Skin epidermis (tissue), 12 donors: ENCODE data around the gene NR2E3.

Experiments used
- H3K27ac ChIP-seq, 21 experiments: fragments of 200-600 bp; sonication (generic) in 11 of 21; one replicate each; pipeline ENCODE4 v1.5.0; 2020; ENCODE audit warnings: mild to moderate bottlenecking in 3 of 21, inconsistent platforms in 2 of 21, moderate library complexity in 2 of 21
- H3K4me3 ChIP-seq, 7 experiments: fragments of 200-600 bp; sonication (generic) in 2 of 7; one replicate each; pipeline ENCODE4 v1.5.0; 2020; ENCODE audit warnings: inconsistent platforms in 2 of 7, mild to moderate bottlenecking in 2 of 7, moderate library complexity in 1 of 7

Gene NR2E3

DNA sequence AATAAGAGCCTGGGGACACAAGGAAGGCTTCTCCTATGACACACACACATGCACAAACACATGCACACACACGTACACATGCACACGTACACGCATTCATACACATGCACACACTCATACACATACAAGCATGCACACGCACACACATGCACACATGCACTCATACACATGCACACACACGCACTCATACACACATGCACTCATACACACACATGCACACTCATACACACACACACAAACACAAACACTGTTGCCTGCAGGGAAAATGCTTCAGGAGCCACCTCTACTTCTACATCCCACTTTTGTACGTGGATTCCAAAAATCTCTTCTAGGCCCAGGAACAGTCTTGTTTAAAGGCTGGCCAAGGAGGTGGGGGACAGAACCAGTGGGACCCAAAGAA lies 20.7 kb upstream of the NR2E3 start:
- Histone ChIP-seq H3K4me3 (no peak overlapping the region), H3K27ac (no peak overlapping the region)

DNA sequence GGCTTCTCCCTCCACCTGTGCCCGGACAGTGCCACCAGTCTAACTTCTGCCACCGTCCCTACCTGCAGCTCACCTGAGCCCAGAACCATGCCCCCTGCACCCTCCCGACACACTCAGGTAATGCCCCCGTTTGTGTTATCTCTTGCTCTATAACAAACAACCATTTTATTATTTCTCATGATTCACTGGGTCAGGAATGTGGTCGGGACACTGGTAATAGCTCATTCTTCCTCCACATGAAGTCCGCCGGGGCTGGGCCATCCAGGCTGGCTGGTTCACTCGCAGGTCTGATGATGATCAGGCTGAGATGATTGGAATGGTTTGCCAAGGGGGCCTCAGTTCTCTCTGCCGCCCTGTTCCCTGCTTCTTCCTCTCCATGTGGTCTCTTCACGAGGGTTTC lies 20.3 kb upstream of the NR2E3 start:
- peak overlapping the region in 2 of 21 experiments; percentile 6 to 50 for H3K27ac ChIP-seq

DNA sequence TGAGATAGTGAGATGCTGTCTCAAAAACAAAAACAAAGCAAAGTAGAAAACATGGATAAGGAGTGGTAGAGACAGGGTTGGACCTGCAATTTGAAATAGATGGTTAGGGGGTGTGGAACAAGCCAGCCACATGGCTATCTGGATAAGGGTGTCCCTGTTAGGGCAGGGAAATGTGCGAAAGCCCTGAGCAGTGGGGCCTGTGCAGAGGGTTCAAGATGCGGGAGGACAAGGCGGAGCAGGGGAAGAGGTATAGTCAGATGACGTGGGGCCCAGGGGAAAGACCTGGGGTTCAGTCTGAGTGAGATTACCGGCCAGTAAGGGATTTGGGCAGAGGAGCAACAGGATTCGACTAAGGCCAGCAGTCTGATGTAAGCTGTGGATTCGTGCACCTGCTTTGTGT lies 18.4 kb upstream of the NR2E3 start:
- Histone ChIP-seq H3K4me3 (no peak overlapping the region), H3K27ac (no peak overlapping the region)

More for the DNA sequence above, 20.3 kb upstream of the NR2E3 start:
- no peak overlapping the region for H3K4me3 ChIP-seq

DNA sequence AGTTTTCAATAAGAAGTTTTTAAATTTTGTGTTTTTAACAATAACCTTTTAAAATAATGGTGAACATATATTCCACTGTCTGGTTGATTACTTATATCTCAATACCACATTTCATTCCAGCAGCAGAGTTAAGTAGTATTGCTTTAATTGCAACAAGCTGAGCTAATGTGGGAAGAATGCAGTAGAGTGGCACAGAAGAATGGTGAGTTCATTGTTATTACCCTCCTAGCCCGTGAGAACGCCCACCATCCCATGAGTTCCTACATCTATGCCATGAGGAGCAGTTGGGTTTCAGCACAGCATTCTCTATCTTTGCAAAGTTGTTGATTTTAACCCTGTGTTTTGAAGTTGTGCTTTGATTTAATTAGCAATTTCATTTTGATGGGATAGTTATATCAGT lies 17.8 kb upstream of the NR2E3 start:
- H3K4me3 ChIP-seq = no peak overlapping the region

DNA sequence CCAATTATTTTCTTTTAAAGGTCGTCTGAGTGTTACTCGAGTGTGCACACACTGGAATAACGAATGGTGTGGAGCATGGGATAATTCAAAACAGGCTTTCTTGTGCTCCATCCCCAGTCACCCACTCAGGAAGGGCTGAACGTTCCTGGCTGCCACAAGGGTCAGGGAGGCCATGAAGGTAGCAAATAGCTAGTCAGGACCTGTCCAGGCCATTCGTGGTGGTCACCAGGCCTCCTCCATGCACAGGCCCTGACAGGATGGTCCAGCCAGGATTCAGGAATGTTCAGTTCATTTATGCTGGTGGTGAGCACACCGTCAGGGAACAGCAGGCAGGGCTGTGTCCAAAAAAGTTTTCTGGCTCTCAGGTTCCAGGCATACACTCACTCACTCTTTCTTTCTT lies 11.7 kb upstream of the NR2E3 start:
- Histone ChIP-seq H3K4me3 (no peak overlapping the region), H3K27ac (no peak overlapping the region)

More for the DNA sequence above, 17.8 kb upstream of the NR2E3 start:
- H3K27ac ChIP-seq = no peak overlapping the region

DNA sequence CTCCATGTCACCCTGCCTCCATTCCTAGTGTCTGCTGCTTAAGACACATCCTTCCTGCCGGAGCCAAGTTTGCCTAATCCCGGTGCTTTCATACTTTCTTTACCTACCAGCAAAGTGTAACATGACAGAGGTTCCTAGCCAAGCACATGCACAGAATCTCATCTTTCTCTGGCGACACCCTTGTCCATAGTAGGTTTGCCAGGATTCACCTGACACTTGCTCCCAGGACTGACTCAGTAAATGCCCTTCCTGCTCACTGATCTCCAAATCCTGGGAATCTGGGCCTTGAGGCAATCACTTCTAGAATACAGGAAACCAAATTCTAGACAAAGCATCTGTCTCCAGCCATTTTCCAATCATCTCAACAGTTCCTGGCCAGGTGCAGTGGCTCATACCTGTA lies 10.2 kb upstream of the NR2E3 start:
- no peak overlapping the region for H3K27ac ChIP-seq
- H3K4me3 ChIP-seq = no peak overlapping the region

DNA sequence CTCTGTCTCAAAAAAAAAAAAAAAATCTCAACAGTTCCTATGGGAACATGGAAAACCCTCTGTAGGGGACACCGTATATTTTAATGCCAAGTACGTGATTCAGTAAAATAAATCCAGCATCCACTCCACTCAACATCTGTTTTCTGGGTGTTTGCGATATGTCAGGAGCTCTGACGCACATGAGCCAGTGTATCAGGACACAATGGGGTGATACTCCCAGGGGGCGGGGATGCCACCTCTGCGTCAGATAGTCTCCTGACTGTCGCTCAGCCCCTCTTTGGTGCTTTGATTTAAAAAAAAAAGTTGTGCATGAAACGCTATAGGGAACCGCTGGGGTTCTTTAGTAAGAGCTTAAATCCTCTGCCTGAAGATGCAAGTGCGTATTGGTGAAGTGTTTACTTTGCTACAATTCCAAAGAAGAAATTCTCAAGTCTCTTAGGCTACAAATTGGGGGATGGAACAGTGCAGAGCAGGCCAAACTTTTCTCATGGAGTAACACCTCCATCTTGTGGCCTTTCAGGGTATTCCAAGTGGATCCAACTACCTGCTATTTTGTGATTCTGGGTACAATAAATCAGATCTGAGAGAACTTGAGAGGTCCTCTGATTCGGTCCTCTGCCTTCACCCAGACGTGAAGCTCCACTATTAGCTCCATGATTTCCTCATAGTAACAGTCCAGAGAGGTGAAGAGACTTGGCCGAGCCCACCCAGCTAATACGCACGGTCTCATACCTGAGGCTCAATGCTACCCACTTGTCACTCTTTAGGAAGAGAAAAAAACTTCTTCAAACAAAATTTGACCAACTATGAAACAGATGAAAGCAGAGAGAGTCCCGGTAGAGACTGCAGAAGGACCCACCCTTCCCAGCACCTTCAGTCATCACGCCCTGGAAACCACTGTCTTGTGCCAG lies 9.3 kb upstream of the NR2E3 start:
- Histone ChIP-seq H3K4me3 (no peak overlapping the region), H3K27ac (no peak overlapping the region)

DNA sequence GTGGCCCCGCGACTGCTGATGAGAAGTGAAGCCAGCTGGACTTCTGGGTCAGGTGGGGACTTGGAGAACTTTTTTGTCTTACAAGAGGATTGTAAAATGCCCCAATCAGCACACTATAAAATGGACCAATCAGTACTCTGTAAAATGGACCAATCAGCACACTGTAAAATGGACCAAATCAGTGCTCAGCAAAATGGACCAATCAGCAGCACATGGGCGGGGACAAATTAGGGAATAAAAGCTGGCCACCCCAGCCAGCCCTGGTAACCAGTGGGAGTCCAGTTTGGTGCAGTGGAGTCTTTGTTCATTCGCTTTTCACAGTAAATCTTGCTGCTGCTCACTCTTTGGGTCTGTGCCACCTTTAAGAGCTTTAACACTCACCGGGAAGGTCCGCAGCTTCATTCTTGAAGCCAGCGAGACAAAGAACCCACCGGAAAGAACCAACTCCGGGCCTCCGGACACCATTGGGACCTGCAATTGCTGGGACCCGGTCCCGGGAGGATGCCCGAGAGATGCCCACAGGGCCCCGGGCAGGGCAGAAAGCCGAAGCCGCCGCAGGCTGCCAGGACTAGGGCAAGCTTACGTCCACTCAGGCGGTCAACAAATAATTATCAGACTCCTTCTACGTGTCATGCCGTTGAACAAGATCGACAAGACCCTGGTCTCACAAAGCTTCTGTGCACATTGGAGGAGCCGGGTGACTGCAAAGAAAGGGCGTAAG lies 8.3 kb upstream of the NR2E3 start:
- H3K4me3 ChIP-seq = no peak overlapping the region

DNA sequence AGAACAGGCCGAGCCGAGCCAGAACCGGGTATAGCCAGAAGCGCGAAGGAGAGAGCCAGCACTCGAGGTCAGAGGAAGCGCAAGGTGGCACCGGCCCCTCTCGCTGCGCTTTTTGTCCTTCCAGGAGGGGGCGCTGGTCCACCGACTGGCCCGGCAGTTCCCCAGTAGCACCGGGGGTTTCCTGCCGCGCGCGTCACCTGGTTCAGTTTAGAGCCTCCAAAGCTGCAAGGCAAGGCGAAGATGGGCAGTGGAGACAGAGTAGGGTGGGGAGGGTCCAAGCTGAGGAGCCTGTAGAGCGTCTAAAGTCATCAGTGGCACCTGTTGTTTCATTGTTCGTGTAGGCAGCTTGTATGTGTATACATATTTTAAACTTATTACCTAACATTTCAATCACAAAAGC lies 7.6 kb upstream of the NR2E3 start:
- no peak overlapping the region for H3K4me3 ChIP-seq
- no peak overlapping the region for H3K27ac ChIP-seq

More for the DNA sequence above, 8.3 kb upstream of the NR2E3 start:
- H3K27ac ChIP-seq = no peak overlapping the region

DNA sequence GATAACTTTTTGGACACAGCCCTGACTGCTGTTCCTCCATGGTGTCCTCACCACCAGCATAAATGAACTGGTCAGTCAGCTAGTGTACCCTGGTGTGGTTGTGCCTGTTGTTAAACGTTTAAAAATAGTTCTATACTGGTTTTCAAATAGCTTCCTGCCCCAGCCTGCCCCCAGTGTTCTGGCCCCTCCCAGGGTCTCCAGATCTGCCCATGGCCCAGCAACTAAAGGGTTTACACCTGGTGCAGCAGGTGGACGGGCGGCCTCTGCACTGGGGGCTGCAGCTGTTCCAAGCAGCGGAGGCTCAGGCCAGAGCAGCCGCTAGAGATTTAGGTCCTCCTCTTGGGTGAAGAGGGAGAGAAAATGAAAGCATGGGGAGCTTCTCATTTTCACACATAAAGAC lies 6.1 kb upstream of the NR2E3 start:
- Histone ChIP-seq H3K4me3 (no peak overlapping the region), H3K27ac (no peak overlapping the region)

DNA sequence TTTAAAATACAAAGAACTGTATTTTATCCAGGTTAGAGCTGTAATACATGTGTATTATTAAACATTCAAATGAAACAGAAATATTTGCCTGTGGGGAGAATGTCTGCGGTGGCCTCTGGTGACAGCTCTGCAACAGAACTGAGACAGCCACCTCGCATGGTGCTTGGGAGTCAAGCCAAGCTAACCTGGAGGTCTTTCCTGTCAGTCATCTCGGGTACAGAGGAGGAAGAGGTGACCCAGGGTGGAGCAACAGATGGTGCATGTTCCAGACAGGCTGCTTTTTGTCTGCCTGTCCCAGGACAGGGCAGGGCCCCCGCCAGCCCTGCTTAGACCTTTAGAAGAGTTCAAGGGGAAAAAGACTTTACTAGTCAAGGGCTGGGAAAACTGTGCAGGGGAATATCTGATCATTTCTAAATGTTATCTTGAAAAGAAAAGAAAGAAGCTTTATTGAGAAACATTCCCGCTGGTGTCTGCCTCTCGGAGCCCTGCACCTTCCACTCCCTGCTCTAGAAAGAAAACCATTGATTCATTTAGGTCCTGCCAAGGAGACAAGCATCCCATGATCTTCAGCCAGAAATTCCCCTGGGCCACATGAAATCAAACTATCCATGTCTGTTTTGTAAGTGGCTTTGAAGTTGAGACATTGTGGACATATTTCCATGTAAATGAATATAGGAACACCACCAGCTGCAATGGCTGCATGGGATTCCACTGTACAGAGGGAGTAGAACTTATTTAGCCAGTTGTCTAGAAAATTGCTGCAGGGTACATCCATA lies 5.5 kb upstream of the NR2E3 start:
- no peak overlapping the region for H3K27ac ChIP-seq
- H3K4me3 ChIP-seq = no peak overlapping the region

DNA sequence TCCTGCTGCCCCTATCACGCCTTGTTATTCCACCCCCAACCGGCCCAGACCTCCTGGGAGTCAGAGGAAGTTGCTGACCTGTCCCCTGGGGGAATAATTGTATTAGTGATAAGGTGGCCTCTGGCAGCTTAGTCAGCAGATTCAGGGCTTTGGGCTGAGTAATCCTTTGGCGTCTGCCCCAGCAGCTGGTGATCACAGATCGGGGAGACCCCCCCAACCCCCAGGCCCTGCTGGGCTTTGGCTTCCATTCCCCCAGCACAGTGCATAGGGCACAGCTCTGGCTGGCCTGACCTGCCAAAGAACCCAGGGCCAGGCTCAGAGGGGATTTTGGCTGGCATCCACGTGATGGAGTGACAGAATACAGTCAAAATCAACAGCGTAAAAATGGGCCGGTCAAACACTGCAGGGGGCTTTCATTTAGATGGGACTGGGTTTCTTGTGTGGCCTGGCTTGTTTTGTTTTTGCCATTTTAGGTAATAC lies 3.9 kb upstream of the NR2E3 start:
- Histone ChIP-seq H3K27ac (no peak overlapping the region), H3K4me3 (no peak overlapping the region)

DNA sequence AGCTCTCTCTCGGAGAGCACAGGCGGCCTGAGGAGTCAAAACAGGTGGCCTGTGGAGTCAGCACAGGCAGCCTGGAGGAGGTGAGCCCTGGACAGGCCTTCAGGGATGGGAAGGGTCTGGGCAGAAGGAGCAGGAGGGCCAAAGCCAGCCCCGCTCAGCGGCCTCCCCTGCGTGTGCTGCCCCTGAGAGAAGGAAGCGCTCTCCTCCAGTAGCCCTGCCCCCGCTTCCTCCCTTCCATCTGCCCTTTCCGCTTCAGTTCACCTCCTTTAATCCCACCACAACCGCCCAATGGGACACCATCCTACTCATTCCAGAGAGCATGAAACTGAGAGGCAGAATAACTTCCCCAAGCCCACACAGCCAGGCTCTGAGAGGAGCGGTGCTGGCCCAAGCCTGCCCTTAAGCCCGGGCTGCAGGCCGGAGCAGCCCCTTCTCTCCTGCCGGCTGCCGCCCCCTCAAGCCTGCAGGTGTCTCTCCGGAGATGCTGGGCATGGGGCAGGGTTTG lies 3.2 kb upstream of the NR2E3 start:
- Histone ChIP-seq H3K4me3 (no peak overlapping the region), H3K27ac (no peak overlapping the region)

DNA sequence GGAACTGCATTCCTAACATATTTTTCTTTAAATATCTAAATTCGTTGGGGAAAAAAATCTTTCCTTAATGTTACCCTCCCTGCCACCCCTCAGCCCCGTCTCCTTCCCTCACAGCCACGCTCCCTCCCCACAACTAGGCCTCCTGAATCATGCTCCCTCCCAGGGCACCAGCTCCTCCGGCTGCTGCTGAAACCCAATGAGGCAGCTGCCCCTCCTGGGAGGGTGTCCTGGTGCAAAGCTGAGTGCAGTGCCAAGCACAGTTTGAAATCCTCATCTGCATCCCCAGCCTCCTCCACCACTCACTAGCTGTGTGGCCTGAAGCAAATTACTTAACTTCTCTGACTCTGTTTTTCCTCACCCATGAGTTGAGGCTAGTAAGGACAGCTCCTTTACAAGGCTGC lies 2.7 kb upstream of the NR2E3 start:
- Histone ChIP-seq H3K27ac (no peak overlapping the region), H3K4me3 (no peak overlapping the region)

DNA sequence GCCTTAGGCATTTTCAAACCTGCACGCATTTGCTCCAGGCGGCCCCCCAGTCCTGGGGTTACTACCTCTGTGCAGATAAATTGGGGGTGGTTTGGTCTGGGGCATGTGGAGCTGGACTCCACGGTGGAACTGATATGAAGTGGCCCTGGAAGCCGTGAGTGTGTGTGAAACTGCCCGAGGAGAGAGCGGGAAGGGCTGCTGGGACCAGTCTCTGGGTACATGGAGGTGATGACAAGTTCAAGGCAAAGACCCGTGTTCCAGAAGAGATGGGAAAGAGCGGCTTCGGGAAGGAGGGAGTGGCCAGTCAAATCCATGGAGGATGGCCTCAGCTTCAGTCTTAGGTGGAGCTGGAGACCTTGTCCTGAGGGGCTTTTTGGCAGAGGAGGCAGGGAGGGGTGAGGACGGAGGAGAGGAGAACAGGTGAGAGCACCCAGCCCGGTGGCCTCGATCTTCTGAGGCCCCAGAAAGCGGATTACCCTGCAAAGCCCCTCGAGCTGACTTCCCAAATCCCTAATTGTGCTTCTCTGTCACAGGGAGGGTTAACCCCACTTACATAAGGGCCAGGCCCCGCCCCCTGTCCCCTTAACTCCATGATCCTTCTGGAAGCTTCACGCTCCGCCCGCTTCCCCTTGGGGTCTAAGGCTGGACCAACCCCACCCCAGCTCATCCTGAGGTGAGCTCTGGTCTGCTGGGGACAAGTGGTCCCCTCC lies 1.9 kb upstream of the NR2E3 start:
- Histone ChIP-seq H3K4me3 (no peak overlapping the region), H3K27ac (no peak overlapping the region)

DNA sequence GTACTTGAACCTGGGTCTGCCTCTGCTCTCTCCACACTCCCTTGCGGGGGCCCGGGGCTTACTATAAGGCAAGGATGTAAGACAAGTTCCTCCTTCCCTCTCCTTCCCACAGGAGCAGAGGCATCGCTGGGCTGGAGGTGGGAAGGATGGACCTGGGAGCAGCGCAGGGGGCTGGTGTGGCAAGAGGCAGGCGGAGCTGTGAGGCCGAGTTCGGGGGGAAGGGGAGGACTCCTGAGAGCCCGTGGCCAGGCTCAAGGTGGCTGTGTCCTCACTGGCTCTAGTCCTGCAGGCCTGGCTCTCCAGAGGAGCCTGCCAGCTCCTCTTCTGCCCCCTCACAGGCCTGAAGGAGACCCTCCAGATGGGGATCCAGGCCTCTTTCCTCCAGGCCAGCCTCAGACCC lies 1.0 kb upstream of the NR2E3 start:
- H3K27ac ChIP-seq = no peak overlapping the region
- H3K4me3 ChIP-seq = no peak overlapping the region

DNA sequence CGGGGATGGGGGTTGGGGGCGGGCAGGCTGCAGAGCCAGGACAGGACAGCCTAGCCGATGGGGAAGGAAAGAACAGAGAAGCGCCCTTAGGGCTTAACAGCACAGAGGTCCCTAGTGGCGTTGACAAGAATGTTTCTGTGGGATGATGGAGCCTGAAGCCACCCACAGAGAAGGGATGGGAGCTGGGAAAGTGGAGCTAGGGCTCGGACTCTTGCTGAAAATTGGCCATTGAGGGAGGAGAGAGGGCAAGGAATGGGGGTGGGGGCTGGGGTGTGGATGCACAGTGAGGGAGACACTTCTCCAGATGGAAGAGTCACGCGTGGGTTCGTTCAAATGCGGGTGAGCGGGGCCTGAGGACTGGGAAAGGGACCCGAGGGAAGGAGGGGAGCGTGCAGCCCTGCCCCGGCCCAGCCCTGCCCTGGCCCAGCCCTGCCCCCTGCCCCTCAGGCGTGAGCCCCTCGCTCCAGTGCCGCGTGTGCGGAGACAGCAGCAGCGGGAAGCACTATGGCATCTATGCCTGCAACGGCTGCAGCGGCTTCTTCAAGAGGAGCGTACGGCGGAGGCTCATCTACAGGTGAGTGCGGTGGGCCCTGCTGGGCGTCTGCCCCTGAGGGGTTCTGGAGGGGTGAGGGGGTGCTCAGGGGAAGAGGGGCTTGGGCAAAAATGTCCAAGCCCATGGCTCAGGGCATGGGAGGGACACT lies 832 bp downstream of the NR2E3 start:
- no peak overlapping the region for H3K27ac ChIP-seq
- H3K4me3 ChIP-seq = no peak overlapping the region

DNA sequence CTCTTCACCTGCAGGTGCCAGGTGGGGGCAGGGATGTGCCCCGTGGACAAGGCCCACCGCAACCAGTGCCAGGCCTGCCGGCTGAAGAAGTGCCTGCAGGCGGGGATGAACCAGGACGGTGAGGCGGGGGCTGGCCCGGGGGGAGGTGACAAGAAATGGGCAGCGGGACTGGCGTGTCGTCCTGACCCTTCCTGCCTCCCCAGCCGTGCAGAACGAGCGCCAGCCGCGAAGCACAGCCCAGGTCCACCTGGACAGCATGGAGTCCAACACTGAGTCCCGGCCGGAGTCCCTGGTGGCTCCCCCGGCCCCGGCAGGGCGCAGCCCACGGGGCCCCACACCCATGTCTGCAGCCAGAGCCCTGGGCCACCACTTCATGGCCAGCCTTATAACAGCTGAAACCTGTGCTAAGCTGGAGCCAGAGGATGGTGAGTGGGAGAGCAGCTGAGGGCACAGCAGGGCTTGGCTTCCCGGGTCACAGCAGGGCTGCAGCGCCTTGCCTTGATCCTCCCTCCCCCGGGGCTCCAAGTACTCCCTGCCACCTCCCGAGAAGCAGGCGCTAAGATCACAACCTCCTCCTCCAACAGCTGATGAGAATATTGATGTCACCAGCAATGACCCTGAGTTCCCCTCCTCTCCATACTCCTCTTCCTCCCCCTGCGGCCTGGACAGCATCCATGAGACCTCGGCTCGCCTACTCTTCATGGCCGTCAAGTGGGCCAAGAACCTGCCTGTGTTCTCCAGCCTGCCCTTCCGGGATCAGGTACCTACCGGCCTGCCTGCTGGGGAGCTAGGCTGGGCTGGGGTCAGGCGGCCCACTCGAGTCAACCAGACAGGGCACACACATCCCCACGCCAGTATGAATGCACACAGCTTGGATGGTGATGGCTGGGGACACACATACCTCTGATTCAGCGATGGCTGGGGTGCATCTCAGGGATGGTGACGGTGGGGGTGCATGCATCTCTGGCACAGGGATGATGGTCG lies 1.7 kb downstream of the NR2E3 start:
- H3K4me3 ChIP-seq = no peak overlapping the region
- H3K27ac ChIP-seq = no peak overlapping the region
